ENCODE data around the gene PRKAB2.
A peak's percentile ranks its signal among the peaks of the same experiment; 100 is the strongest.

Gene PRKAB2, protein sequence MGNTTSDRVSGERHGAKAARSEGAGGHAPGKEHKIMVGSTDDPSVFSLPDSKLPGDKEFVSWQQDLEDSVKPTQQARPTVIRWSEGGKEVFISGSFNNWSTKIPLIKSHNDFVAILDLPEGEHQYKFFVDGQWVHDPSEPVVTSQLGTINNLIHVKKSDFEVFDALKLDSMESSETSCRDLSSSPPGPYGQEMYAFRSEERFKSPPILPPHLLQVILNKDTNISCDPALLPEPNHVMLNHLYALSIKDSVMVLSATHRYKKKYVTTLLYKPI

DNA sequence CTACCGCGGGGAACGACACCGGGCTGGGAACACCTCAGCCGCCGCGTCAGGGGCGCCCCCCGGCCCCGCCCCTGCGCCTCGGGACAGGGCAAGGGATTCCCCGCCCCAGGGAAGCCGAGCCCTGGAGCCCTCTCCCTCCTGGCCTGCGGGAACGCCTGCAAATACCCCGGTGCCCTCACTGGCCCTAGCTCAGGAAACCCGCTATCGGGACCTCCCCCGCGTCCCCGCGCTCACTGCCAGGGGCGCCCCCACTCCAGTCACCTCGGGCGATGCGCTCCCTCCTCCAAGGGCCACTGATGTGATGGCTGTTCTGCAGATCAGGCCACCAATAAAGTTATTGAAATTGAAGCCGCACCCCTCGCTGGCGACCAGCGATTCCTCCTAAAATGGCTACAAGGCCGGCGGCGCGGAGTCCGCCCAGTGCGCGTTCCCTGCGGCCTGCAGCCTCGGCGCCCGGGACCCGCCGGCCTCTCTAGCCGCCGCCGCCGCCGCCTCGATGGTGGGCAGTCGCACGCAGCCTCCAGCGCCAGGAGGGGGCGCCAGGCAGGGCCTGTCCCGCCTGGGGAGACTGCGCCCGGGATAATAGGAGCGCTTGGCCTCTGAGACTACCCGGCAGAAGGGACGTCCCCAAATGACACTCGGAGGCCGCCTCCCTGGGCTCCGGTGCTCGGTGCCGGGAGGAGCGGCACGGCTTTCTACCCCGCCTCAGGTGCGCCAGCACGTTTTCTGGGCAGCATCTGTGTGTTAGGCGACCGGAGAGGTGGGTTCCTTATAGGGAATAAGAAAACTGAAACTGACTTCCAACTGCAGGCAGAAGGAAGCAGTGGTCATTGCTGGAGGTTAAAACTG lies at the start of gene PRKAB2:
Gene PRKAB2 (minus strand): TSS at position 303 of the 849 bp plus-strand sequence. CDS start 326 bp downstream, outside the sequence.
- ChIA-PET CTCF (interaction anchor here (0.6 to 1.0 kb wide), 3 partner anchors 17 to 384 kb away, joined by 3 to 4 read pairs (median 3); partner anchors contain the start of gene CHD1L), POLR2A (interaction anchor here (0.9 to 2.3 kb wide), 6 partner anchors 10 to 498 kb away, joined by 3 to 27 read pairs (median 4); partner anchors contain the start of genes ACP6 and CHD1L)
- peak; percentile 96 for DNase-seq (ENCODE audit: extremely low spot score)
- TF ChIP-seq ARNT (IDR thresholded peaks at IDR 0.05), result peak; percentile 76; the same call in 1 of the 2 replicates
- TF ChIP-seq CTBP1 (IDR thresholded peaks at IDR 0.05; ENCODE audit: borderline replicate concordance), result peak; percentile 62
- no peak for TF ChIP-seq ZNF384 (IDR thresholded peaks at IDR 0.05)
- no peak for TF ChIP-seq SUZ12 (IDR thresholded peaks at IDR 0.05)
- TF ChIP-seq LEF1 (IDR thresholded peaks at IDR 0.05; ENCODE audit: borderline replicate concordance), result 0 out of 2 replicates have a peak, but pooled peaks have one; percentile 14
- TF ChIP-seq TARDBP (IDR thresholded peaks at IDR 0.05), result no peak
- TF ChIP-seq NFRKB (IDR thresholded peaks at IDR 0.05), result peak; percentile 36; the same call in 1 of the 2 replicates
- TF ChIP-seq PKNOX1 (IDR thresholded peaks at IDR 0.05), result no peak

DNA sequence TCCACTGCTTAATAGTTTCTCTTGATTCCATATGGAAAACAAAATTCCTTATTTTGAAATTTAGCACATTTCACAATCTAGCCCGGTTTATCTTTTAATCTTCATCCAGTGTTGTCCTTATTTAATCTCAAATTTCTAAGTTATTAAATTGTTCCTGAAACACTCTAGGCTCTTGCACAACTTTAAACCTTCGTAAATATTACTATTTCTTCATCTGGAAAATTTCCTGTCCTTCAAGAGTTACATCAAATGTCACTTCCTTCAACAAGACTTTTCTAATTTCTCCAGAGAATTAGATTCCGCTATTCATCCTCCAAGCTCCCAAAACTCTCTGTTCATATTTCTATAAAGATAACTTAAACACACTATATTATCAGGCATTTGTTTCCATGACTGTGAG lies 46.3 kb upstream of the PRKAB2 start:
- ChIA-PET POLR2A (no interaction called here), CTCF (no interaction called here)
- no peak for DNase-seq (ENCODE audit: extremely low spot score)
- TF ChIP-seq ELF4 (IDR thresholded peaks at IDR 0.05) (no peak), PKNOX1 (IDR thresholded peaks at IDR 0.05) (no peak), FOXK2 (IDR thresholded peaks at IDR 0.05) (no peak), SUZ12 (IDR thresholded peaks at IDR 0.05) (no peak), ZNF384 (IDR thresholded peaks at IDR 0.05) (no peak), FOXA1 (IDR thresholded peaks at IDR 0.05) (no peak), ARNT (IDR thresholded peaks at IDR 0.05) (no peak), FOXM1 (IDR thresholded peaks at IDR 0.05; ENCODE audit: borderline replicate concordance) (no peak), TARDBP (IDR thresholded peaks at IDR 0.05) (no peak), BHLHE40 (IDR thresholded peaks at IDR 0.05; ENCODE audit: borderline replicate concordance) (no peak), L3MBTL2 (conservative IDR thresholded peaks at IDR 0.05) (no peak), SP1 (IDR thresholded peaks at IDR 0.05) (no peak), NFRKB (IDR thresholded peaks at IDR 0.05) (no peak), LEF1 (IDR thresholded peaks at IDR 0.05; ENCODE audit: borderline replicate concordance) (no peak)

- ChIA-PET CTCF (no interaction called here), POLR2A (no interaction called here)
- TF ChIP-seq NFRKB (IDR thresholded peaks at IDR 0.05) (no peak), TARDBP (IDR thresholded peaks at IDR 0.05) (no peak), LEF1 (IDR thresholded peaks at IDR 0.05; ENCODE audit: borderline replicate concordance) (no peak), CTBP1 (IDR thresholded peaks at IDR 0.05; ENCODE audit: borderline replicate concordance) (no peak), ZNF384 (IDR thresholded peaks at IDR 0.05) (no peak), FOXM1 (IDR thresholded peaks at IDR 0.05; ENCODE audit: borderline replicate concordance) (no peak), L3MBTL2 (conservative IDR thresholded peaks at IDR 0.05) (no peak)
- DNase-seq (ENCODE audit: extremely low spot score), result no peak
Measured at GRCh38 chr1:147217141-147217540, 44.9 kb upstream of the PRKAB2 start.

DNA sequence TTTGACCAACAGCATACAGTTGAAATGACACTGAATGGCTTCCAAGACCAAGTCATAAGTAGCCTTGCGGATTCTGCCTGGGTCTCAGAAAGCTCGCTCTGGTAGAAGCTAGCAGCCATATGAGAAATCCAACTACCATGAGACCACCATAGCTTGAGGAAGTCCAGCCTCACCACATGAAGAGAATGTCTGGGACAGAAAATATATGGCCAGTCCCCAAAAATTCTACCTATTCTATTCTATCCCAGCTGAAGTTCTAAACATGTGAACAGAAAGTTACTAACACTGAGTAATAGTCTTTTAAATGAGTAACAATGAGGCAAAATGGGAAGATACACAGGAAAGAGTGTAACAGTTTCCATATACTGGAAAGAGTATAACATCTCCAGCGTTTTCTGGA lies 43.9 kb upstream of the PRKAB2 start:
- no peak for DNase-seq (ENCODE audit: extremely low spot score)
- no peak for TF ChIP-seq SP1 (IDR thresholded peaks at IDR 0.05)
- TF ChIP-seq CTBP1 (IDR thresholded peaks at IDR 0.05; ENCODE audit: borderline replicate concordance), result no peak
- TF ChIP-seq TARDBP (IDR thresholded peaks at IDR 0.05), result no peak
- no peak for TF ChIP-seq ARNT (IDR thresholded peaks at IDR 0.05)
- no peak for TF ChIP-seq FOXK2 (IDR thresholded peaks at IDR 0.05)
- TF ChIP-seq PKNOX1 (IDR thresholded peaks at IDR 0.05), result no peak
- TF ChIP-seq NFRKB (IDR thresholded peaks at IDR 0.05), result no peak
- no peak for TF ChIP-seq L3MBTL2 (conservative IDR thresholded peaks at IDR 0.05)
- TF ChIP-seq SUZ12 (IDR thresholded peaks at IDR 0.05), result no peak
- no peak for TF ChIP-seq HDGF (IDR thresholded peaks at IDR 0.05; ENCODE audit: borderline replicate concordance)
- TF ChIP-seq ZNF384 (IDR thresholded peaks at IDR 0.05), result no peak
- no peak for TF ChIP-seq ELF4 (IDR thresholded peaks at IDR 0.05)
- TF ChIP-seq BHLHE40 (IDR thresholded peaks at IDR 0.05; ENCODE audit: borderline replicate concordance), result no peak
- ChIA-PET CTCF (no interaction called here), POLR2A (no interaction called here)

- POLR2A ChIA-PET, result no interaction called here
- no peak for DNase-seq (ENCODE audit: extremely low spot score)
- TF ChIP-seq SUZ12 (IDR thresholded peaks at IDR 0.05) (no peak), CTBP1 (IDR thresholded peaks at IDR 0.05; ENCODE audit: borderline replicate concordance) (no peak), SP1 (IDR thresholded peaks at IDR 0.05) (no peak), ARNT (IDR thresholded peaks at IDR 0.05) (no peak), FOXA1 (IDR thresholded peaks at IDR 0.05) (no peak), NFRKB (IDR thresholded peaks at IDR 0.05) (no peak), FOXM1 (IDR thresholded peaks at IDR 0.05; ENCODE audit: borderline replicate concordance) (no peak), HDGF (IDR thresholded peaks at IDR 0.05; ENCODE audit: borderline replicate concordance) (no peak), L3MBTL2 (conservative IDR thresholded peaks at IDR 0.05) (no peak), PKNOX1 (IDR thresholded peaks at IDR 0.05) (no peak), FOXK2 (IDR thresholded peaks at IDR 0.05) (no peak), ELF4 (IDR thresholded peaks at IDR 0.05) (no peak), BHLHE40 (IDR thresholded peaks at IDR 0.05; ENCODE audit: borderline replicate concordance) (no peak)
- CTCF ChIA-PET, result no interaction called here
Measured at GRCh38 chr1:147215540-147215916, 43.3 kb upstream of the PRKAB2 start.

Data from HEK293T (cell line).